Measurements from ENCODE around the gene HSPG2.
A peak's percentile ranks its signal among the peaks of the same experiment; 100 is the strongest.
"Not testable (repeated sequence)": the region's sequence is repeated elsewhere in the genome, so short reads cannot be mapped to it uniquely, and the experiment has no call there.

HSPG2 gene

GRCh38 chr1:21937034-21937371 is at the start of gene HSPG2:
Gene HSPG2, minus strand, starts transcription at chr1:21937310. Its CDS starts 93 bp downstream, at chr1:21937217.
- peak within 1 kb of the TSS; percentile 90 for H3K4me3 ChIP-seq (ENCODE audit: low read depth, low read length)
- no peak for DNase-seq (ENCODE audit: low read depth)

GRCh38 chr1:21986386-21986785 is 49.3 kb upstream of the HSPG2 start:
- DNase-seq (ENCODE audit: low read depth); H3K4me3 ChIP-seq (ENCODE audit: low read depth, low read length): not testable (repeated sequence)

DNA sequence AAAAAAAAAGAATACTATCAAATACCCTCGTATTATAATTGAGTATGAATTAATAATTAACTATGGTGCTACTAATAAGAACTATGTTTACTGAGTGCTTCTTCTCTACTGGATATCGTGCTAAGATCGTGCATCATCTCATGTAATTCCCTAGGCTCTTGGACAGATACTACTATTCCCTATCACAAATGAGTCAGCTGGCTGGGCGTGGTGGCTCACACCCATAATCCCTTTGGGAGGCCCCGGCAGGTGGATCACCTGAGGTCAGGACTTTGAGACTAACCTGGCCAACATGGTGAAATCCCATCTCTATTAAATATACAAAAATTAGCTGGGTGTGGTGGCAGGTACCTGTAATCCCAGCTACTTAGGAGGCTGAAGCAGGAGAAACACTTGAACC is 48.8 kb upstream of the HSPG2 start:
- H3K4me3 ChIP-seq (ENCODE audit: low read depth, low read length); DNase-seq (ENCODE audit: low read depth): not testable (repeated sequence)

- H3K4me3 ChIP-seq (ENCODE audit: low read depth, low read length); DNase-seq (ENCODE audit: low read depth): not testable (repeated sequence)
Observed at GRCh38 chr1:21983539-21983938, 46.4 kb upstream of the HSPG2 start.

GRCh38 chr1:21982122-21982521 is 45.0 kb upstream of the HSPG2 start:
- not testable (repeated sequence) for DNase-seq (ENCODE audit: low read depth); H3K4me3 ChIP-seq (ENCODE audit: low read depth, low read length)

- H3K4me3 ChIP-seq (ENCODE audit: low read depth, low read length); DNase-seq (ENCODE audit: low read depth): not testable (repeated sequence)
Observed at GRCh38 chr1:21981253-21981652, 44.1 kb upstream of the HSPG2 start.

- H3K4me3 ChIP-seq (ENCODE audit: low read depth, low read length); DNase-seq (ENCODE audit: low read depth): not testable (repeated sequence)
Observed at GRCh38 chr1:21980515-21981220, 43.6 kb upstream of the HSPG2 start.

DNA sequence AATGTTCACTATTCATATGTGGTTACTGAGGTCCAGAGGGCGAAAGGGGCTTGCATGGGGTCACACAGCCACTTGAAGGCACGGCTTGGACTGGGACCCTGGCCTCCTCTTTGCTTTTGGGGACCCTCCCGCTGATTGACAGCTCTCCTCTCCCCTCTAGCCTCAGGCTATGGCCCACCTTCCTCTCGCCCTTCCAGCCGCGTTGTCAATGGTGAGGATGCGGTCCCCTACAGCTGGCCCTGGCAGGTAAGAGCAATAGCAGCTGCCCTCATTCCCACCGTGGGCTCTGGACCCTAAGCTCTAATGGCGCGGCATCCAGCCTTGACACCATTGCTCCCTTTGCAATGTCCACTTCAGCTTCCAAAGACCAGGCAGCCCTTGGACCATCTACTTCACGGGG is 41.1 kb upstream of the HSPG2 start:
- DNase-seq (ENCODE audit: low read depth); H3K4me3 ChIP-seq (ENCODE audit: low read depth, low read length): not testable (repeated sequence)

- DNase-seq (ENCODE audit: low read depth); H3K4me3 ChIP-seq (ENCODE audit: low read depth, low read length): not testable (repeated sequence)
Observed at GRCh38 chr1:21976703-21977239, 39.7 kb upstream of the HSPG2 start, which contains the start of gene CELA3B. Gene CELA3B, plus strand, starts transcription at chr1:21977022. Its CDS starts 18 bp downstream, at chr1:21977040.

GRCh38 chr1:21975296-21975695 is 38.2 kb upstream of the HSPG2 start:
- not testable (repeated sequence) for DNase-seq (ENCODE audit: low read depth)

GRCh38 chr1:21974699-21975098 is 37.6 kb upstream of the HSPG2 start:
- DNase-seq (ENCODE audit: low read depth); H3K4me3 ChIP-seq (ENCODE audit: low read depth, low read length): not testable (repeated sequence)

More at GRCh38 chr1:21975296-21975695, 38.2 kb upstream of the HSPG2 start:
- H3K4me3 ChIP-seq (ENCODE audit: low read depth, low read length): not testable (repeated sequence)

DNA sequence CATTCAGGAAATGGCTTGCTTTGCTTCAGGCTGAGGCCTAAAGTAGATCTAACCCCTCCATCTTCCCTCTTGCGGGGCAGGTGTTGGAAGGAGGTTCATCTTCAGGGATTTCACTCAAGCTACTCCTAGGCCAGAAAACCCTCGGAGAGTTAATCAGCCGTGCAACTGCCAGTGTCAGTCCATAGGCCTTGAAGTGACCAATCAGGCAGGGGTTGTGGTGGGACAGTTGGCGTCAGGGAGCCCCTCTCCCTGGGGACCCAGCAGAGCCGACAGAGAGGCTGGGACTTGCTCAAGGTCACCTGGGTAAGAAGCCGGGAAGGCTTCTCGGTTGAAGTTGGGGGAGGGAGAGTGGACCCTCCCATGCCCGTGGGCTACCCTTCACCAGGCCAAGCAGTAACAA is 36.8 kb upstream of the HSPG2 start:
- not testable (repeated sequence) for H3K4me3 ChIP-seq (ENCODE audit: low read depth, low read length); DNase-seq (ENCODE audit: low read depth)

DNA sequence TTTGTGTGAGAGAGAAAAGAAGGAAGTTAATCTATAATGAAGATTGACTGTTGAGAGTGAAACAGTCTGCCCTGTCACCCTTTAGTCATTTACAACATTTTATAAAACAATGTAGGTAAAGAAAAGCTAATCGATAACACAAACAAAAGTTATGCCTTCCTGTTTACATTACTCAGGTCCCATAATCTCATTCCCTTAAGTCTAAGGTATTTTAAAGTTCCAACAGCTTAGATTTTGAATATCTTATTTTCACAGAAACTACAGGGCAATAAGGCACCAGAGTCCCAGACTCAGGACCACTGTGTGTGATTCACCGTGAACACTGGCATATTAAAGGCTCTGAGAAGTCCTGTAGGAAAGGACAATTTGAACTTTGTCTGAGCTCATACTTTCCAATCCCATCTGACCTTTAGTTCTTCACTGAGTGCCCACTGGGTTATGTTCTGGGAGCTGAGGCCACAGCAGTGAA is 35.9 kb upstream of the HSPG2 start:
- DNase-seq (ENCODE audit: low read depth); H3K4me3 ChIP-seq (ENCODE audit: low read depth, low read length): not testable (repeated sequence)

GRCh38 chr1:21970523-21970922 is 33.4 kb upstream of the HSPG2 start:
- not testable (repeated sequence) for H3K4me3 ChIP-seq (ENCODE audit: low read depth, low read length); DNase-seq (ENCODE audit: low read depth)

DNA sequence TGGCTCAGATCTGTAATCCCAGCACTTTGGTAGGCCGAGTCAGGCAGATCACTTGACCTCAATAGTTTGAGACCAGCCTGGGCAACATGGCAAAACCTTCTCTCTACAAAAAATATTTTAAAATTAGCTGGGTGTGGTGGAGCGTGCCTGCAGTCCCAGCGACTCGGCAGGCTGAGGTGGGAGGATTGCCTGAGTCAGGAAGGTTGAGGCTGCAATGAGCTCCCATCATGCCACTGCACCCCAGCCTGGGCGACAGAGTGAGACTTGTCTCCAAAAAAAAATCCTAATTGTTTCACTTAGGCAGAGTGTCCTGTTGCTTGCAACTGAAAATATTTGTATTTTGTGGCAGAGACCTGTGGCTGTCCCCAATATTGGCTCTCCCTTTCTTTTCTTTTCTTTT is 32.0 kb upstream of the HSPG2 start:
- H3K4me3 ChIP-seq (ENCODE audit: low read depth, low read length): not testable (repeated sequence)

GRCh38 chr1:21967216-21967615 is 30.1 kb upstream of the HSPG2 start:
- not testable (repeated sequence) for H3K4me3 ChIP-seq (ENCODE audit: low read depth, low read length); DNase-seq (ENCODE audit: low read depth)

More for the DNA sequence above, 32.0 kb upstream of the HSPG2 start:
- DNase-seq (ENCODE audit: low read depth): not testable (repeated sequence)

GRCh38 chr1:21966247-21967000 is 29.3 kb upstream of the HSPG2 start:
- peak; percentile 39 for DNase-seq (ENCODE audit: low read depth)
- no peak overlapping the region for H3K4me3 ChIP-seq (ENCODE audit: low read depth, low read length)

DNA sequence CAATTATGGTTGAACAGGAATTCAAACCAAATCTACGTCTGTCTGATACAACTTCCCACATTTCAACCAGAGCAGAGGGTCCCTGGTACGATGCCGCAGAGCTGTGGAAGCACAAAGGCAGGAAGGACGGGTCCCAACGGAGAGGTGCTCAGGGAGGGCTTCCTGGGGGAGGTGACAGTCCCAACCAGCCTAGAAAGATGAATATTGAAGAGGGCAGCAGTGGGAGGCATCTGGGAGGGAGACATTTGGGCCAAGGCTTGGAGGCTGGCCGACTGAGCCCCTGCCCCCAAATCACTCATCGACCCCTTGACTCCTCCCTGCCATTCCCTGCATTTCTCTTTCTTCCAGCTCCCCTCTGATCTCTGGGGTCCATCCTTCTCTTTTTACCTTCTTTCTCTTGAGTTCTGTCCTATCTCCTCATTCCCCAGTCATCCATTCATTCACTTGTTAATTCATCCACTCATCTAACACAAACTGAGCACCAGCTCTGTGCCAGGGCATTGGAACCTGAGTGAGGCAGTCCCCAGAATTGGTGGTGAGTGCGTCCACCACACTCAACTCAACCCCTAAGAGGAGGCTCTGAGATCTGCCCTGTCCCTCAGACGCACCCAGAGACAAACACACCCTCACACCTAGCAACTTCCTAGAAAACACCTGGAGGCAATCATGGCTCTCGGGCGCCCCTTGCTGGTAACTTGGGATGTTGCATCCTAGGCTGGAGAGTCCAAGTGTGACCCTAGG is 26.5 kb upstream of the HSPG2 start:
- no peak overlapping the region for H3K4me3 ChIP-seq (ENCODE audit: low read depth, low read length)

GRCh38 chr1:21961799-21962198 is 24.7 kb upstream of the HSPG2 start:
- no peak for DNase-seq (ENCODE audit: low read depth)
- no peak overlapping the region for H3K4me3 ChIP-seq (ENCODE audit: low read depth, low read length)

More for the DNA sequence above, 26.5 kb upstream of the HSPG2 start:
- DNase-seq (ENCODE audit: low read depth): no peak

Data from skeletal muscle cell (primary cell).